22Rv1 (cell line): ENCODE results near the gene MLF2.
A peak's percentile ranks its signal among the peaks of the same experiment; 100 is the strongest.

ENCODE experiments used
- H3K27ac ChIP-seq: fragments of 450-650 bp; 2 replicates; pipeline ENCODE4 v1.5.1; 2017
- ZFX ChIP-seq: fragments of 450-650 bp; IDR thresholded peaks from 2 replicates; pipeline ENCODE4 v1.6.1; 2017; ENCODE audit warnings: antibody characterized with exemption, borderline replicate concordance
- TF ChIP-seq, protein P1 (sequence below): fragments of 450-650 bp; IDR thresholded peaks from 2 replicates; pipeline ENCODE4 v1.5.1; 2017; ENCODE audit warnings: mild to moderate bottlenecking

Gene MLF2

DNA sequence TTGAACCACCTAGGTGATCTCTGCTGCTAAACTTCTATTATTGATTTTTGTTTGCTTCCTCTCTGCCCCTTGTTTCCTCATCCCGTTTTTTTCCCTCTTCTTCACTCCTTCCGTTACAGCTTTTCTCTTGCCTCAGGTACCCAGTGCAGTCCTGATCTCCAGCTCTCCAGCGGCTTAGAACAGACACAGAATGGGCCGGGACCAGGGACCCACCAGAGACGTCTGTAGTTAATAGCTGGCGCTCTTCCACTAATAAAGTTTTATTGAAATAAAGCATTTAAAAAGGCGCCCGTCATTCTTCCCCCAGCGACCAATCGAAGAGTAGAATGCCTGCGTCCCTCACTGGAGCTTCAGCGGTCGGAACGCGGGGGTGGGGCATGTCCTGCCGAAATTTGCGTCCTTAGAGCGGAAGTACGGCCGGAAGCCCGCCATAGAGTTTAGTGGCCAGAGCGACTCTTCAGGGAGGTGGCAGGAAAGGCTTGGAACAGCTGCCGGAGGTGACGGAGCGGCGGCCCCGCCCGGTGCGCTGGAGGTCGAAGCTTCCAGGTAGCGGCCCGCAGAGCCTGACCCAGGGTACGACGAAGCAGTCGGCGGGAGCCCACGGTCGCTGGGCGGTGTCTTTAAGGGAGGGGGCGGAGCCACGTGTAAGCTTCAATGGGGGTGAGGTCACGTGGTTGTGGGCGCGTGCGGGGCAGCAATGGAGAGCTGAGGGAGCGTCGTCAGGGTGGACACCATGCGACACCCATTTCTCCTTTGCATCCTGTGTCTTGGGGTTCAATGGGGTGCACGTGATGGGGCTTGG lies 29.1 kb downstream of the MLF2 start, which contains the start of gene COPS7A:
COPS7A (plus strand) TSS at position 440 of the 802 bp plus-strand sequence. CDS start 611 bp downstream, outside the sequence.
- peak within 1 kb of the TSS; percentile 86 for H3K27ac ChIP-seq
- TF ChIP-seq, protein P1, sequence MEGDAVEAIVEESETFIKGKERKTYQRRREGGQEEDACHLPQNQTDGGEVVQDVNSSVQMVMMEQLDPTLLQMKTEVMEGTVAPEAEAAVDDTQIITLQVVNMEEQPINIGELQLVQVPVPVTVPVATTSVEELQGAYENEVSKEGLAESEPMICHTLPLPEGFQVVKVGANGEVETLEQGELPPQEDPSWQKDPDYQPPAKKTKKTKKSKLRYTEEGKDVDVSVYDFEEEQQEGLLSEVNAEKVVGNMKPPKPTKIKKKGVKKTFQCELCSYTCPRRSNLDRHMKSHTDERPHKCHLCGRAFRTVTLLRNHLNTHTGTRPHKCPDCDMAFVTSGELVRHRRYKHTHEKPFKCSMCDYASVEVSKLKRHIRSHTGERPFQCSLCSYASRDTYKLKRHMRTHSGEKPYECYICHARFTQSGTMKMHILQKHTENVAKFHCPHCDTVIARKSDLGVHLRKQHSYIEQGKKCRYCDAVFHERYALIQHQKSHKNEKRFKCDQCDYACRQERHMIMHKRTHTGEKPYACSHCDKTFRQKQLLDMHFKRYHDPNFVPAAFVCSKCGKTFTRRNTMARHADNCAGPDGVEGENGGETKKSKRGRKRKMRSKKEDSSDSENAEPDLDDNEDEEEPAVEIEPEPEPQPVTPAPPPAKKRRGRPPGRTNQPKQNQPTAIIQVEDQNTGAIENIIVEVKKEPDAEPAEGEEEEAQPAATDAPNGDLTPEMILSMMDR = peak; percentile 28
- no peak for TF ChIP-seq ZFX

DNA sequence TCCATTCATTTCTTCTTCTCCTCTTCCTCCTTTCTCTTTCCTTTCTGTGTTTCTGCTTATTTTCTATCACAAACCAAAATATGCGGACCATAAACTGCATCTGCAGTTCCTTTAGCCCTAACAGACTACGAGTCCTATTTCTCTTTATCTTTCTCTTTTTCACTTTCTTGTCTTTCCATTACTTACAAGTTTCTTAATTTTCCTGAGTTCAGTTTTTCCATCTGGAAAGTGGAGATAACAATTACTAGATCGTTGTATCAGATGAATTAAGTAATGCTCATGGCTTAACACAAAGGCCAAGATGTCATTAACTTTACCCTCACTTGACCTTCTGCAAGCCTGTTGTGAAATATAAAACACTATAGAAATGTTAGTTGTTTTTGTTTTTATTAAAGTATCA lies 30.1 kb downstream of the MLF2 start:
- peak overlapping the region; percentile 86 for H3K27ac ChIP-seq
- no peak for TF ChIP-seq ZFX
- TF ChIP-seq, protein P1 = no peak

DNA sequence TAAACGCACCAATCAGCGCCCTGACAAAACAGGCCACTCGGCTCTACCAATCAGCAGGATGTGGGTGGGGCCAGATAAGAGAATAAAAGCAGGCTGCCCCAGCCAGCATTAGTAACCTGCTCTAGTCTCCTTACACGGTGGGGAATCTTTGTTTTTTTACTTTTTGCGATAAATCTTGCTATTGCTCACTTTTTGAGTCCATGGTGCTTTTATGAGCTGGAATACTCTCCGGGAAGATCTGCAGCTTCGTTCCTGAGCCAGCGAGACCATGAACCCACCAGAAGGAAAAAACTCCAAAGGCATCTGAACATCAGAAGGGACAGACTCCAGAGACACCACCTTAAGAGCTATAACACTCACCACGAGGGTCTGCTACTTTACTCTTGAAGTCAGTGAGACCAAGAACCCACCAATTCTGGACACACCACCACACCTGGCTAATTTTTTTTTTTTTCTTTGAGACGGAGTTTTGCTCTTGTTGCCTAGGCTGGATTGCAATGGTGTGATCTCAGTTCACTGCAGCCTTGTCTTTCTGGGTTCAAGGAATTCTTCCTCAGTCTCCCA lies 36.0 kb downstream of the MLF2 start:
- TF ChIP-seq ZFX = no peak
- TF ChIP-seq, protein P1 = no peak
- H3K27ac ChIP-seq = peak overlapping the region; percentile 42

DNA sequence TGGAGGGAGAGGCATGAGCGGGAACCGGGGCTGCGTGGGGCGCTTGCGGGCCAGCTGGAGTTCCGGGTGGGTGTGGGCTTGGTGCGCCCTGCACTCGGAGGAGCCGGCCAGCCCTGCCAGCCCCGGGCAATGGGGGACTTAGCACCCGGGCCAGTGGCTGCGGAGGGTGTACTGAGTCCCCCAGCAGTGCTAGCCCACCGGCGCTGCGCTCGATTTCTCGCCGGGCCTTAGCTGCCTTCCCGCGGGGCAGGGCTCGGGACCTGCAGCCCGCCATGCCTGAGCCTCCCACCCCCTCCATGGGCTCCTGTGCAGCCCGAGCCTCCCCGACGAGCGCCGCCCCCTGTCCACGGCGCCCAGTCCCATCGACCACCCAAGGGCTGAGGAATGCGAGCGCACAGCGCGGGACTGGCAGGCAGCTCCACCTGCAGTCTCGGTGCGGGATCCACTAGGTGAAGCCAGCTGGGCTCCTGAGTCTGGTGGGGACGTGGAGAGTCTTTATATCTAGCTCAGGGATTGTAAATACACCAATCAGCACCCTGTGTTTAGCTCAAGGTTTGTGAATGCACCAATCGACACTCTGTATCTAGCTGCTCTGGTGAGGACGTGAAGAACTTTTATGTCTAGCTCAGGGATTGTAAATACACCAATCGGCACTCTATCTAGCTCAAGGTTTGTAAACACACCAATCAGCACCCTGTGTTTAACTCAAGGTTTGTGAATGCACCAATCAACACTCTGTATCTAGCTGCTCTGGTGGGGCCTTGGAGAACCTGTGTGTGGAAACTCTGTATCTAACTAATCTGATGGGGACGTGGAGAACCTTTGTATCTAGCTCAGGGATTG lies 36.7 kb downstream of the MLF2 start:
- H3K27ac ChIP-seq = peak overlapping the region; percentile 42

DNA sequence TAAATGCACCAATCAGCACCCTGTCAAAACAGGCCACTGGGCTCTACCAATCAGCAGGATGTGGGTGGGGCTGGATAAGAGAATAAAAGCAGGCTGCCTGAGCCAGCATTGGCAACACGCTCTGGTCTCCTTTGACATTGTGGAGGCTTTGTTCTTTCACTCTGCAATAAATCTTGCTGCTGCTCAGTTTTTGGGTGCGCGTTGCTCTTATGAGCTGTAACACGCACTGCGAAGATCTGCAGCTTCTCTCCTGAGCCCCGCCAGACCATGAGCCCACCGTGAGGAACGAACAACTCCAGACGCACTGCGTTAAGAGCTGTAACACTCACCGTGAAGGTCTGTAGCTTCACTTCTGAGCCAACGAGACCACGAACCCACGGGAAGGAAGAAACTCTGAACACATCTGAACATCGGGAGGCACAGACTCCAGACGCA lies 44.0 kb downstream of the MLF2 start:
- TF ChIP-seq ZFX = no peak
- TF ChIP-seq, protein P1 = no peak
- peak overlapping the region; percentile 41 for H3K27ac ChIP-seq

DNA sequence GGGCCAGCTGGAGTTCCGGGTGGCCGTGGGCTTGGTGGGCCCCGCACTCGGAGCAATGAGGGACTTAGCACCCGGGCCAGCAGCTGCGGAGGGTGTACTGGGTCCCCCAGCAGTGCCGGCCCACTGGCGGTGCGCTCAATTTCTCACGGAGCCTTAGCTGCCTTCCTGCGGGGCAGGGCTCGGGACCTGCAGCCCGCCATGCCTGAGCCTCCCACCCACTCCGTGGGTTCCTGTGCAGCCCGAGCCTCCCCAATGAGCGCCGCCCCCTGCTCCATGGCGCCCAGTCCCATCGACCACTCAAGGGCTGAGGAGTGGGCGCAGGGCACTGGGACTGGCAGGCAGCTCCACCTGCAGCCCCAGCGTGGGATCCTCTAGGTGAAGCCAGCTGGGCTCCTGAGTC lies 44.6 kb downstream of the MLF2 start:
- H3K27ac ChIP-seq = peak overlapping the region; percentile 41

DNA sequence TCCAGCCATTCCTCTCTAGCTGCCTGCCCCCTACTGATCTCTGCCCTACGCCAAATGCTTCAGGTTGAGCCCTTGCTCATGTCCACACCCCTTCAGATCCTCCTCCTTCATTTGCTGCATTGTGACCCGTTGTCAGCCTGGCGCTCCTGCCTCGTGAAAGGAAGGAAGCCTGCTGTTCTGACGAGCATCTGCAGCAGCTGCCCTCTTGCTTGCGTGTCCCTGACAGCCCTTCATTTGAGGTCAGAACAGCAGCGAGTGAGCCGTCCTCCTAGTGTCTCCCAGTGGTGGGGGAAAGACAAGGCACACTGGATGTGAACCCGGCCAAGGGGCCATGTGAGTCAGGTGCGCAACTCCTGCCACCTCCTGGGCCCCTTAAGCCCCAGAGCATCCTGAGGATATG lies 49.3 kb downstream of the MLF2 start:
- TF ChIP-seq ZFX = no peak
- TF ChIP-seq, protein P1 = peak; percentile 18
- no peak overlapping the region for H3K27ac ChIP-seq
